ENCODE results near the gene RBP3. TPM values are rescaled to one million over a fixed set of nuclear protein-coding genes. Genes with fewer than 3 reads are reported as not detected.

RBP3 gene
- polyA plus RNA-seq, 1 donor (not counting 4 experiments of a cell fraction or from before 2014, with no cell fraction given): not detected

DNA sequence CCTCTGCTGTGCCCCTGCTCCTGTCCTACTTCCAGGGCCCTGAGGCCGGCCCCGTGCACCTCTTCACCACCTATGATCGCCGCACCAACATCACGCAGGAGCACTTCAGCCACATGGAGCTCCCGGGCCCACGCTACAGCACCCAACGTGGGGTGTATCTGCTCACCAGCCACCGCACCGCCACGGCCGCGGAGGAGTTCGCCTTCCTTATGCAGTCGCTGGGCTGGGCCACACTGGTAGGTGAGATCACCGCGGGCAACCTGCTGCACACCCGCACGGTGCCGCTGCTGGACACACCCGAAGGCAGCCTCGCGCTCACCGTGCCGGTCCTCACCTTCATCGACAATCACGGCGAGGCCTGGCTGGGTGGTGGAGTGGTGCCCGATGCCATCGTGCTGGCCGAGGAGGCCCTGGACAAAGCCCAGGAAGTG lies 1.8 kb downstream of the RBP3 start:
- H3K4me1 ChIP-seq (ENCODE audit: control insufficient read depth, extremely low read depth, insufficient read depth, low read length): no peaks in the 10 kb centered on the region
- H3K79me2 ChIP-seq (ENCODE audit: control insufficient read depth, insufficient read depth, low read length): no peaks in the 10 kb centered on the region
- FAIRE-seq: no peak
- no peak overlapping the region for H2AFZ ChIP-seq (ENCODE audit: control insufficient read depth, low read length)
- no peak for DNase-seq (ENCODE audit: low read depth, low spot score)
- H4K20me1 ChIP-seq (ENCODE audit: control insufficient read depth, extremely low read depth, insufficient read depth, low read length): no peaks in the 10 kb centered on the region
- TF ChIP-seq, protein P1, sequence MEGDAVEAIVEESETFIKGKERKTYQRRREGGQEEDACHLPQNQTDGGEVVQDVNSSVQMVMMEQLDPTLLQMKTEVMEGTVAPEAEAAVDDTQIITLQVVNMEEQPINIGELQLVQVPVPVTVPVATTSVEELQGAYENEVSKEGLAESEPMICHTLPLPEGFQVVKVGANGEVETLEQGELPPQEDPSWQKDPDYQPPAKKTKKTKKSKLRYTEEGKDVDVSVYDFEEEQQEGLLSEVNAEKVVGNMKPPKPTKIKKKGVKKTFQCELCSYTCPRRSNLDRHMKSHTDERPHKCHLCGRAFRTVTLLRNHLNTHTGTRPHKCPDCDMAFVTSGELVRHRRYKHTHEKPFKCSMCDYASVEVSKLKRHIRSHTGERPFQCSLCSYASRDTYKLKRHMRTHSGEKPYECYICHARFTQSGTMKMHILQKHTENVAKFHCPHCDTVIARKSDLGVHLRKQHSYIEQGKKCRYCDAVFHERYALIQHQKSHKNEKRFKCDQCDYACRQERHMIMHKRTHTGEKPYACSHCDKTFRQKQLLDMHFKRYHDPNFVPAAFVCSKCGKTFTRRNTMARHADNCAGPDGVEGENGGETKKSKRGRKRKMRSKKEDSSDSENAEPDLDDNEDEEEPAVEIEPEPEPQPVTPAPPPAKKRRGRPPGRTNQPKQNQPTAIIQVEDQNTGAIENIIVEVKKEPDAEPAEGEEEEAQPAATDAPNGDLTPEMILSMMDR (optimal IDR thresholded peaks at IDR 0.05 in 1 of 3, IDR thresholded peaks at IDR 0.05 in 1 of 3, conservative IDR thresholded peaks at IDR 0.05 in 1 of 3; ENCODE audit: extremely low read depth in 1 of 3, insufficient read depth in 2 of 3, low read length in 3 of 3): no peak
- no peak for TF ChIP-seq EZH2 (IDR thresholded peaks at IDR 0.05; ENCODE audit: low read length)
- H3K36me3 ChIP-seq (ENCODE audit: control insufficient read depth in 2 of 2, extremely low read depth in 1 of 2, insufficient read depth in 2 of 2, low read length in 2 of 2): no peaks in the 10 kb centered on the region
- H3K27ac ChIP-seq (ENCODE audit: control insufficient read depth, insufficient read depth, low read length): no peak overlapping the region
- H3K4me3 ChIP-seq (ENCODE audit: control insufficient read depth in 2 of 3, extremely low read depth in 1 of 3, insufficient read depth in 2 of 3, low read depth in 1 of 3, low read length in 3 of 3): no peak overlapping the region
- no peaks in the 10 kb centered on the region for H3K9me1 ChIP-seq (ENCODE audit: control insufficient read depth, extremely low read depth, insufficient read depth, low read length)
- H3K4me2 ChIP-seq (ENCODE audit: control insufficient read depth, extremely low read depth, insufficient read depth, low read depth, low read length): no peak overlapping the region
- H3K27me3 ChIP-seq (ENCODE audit: control insufficient read depth, extremely low read depth, insufficient read depth, low read length): no peaks in the 10 kb centered on the region
- dilution Hi-C loops (cut with MboI; ENCODE audit: extremely low pct_ligation_motif_present, low sequenced_read_pairs): no loop called here
- H3K9ac ChIP-seq (ENCODE audit: control insufficient read depth, extremely low read depth, insufficient read depth, low read length): no peak overlapping the region
- no peaks in the 10 kb centered on the region for H3K9me3 ChIP-seq (ENCODE audit: control insufficient read depth, low read depth, low read length)

DNA sequence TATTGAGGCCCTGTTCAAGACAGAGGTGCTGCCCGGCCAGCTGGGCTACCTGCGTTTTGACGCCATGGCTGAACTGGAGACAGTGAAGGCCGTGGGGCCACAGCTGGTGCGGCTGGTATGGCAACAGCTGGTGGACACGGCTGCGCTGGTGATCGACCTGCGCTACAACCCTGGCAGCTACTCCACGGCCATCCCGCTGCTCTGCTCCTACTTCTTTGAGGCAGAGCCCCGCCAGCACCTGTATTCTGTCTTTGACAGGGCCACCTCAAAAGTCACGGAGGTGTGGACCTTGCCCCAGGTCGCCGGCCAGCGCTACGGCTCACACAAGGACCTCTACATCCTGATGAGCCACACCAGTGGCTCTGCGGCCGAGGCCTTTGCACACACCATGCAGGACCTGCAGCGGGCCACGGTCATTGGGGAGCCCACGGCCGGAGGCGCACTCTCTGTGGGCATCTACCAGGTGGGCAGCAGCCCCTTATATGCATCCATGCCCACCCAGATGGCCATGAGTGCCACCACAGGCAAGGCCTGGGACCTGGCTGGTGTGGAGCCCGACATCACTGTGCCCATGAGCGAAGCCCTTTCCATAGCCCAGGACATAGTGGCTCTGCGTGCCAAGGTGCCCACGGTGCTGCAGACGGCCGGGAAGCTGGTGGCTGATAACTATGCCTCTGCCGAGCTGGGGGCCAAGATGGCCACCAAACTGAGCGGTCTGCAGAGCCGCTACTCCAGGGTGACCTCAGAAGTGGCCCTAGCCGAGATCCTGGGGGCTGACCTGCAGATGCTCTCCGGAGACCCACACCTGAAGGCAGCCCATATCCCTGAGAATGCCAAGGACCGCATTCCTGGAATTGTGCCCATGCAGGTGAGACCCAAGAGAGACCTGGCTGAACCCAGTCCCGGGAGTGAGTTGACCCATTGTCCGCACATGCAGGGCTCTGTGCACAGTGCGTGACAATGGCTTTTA lies 2.8 kb downstream of the RBP3 start:
- H3K4me1 ChIP-seq (ENCODE audit: control insufficient read depth, extremely low read depth, insufficient read depth, low read length): no peaks in the 10 kb centered on the region
- H4K20me1 ChIP-seq (ENCODE audit: control insufficient read depth, extremely low read depth, insufficient read depth, low read length): no peaks in the 10 kb centered on the region
- no peaks in the 10 kb centered on the region for H3K9me1 ChIP-seq (ENCODE audit: control insufficient read depth, extremely low read depth, insufficient read depth, low read length)
- H3K4me2 ChIP-seq (ENCODE audit: control insufficient read depth, extremely low read depth, insufficient read depth, low read depth, low read length): no peak overlapping the region
- no peak for FAIRE-seq
- dilution Hi-C loops (cut with MboI; ENCODE audit: extremely low pct_ligation_motif_present, low sequenced_read_pairs): no loop called here
- no peaks in the 10 kb centered on the region for H3K9me3 ChIP-seq (ENCODE audit: control insufficient read depth, low read depth, low read length)
- no peaks in the 10 kb centered on the region for H3K27me3 ChIP-seq (ENCODE audit: control insufficient read depth, extremely low read depth, insufficient read depth, low read length)
- H3K4me3 ChIP-seq (ENCODE audit: control insufficient read depth in 2 of 3, extremely low read depth in 1 of 3, insufficient read depth in 2 of 3, low read depth in 1 of 3, low read length in 3 of 3): no peak overlapping the region
- no peak overlapping the region for H2AFZ ChIP-seq (ENCODE audit: control insufficient read depth, low read length)
- no peaks in the 10 kb centered on the region for H3K36me3 ChIP-seq (ENCODE audit: control insufficient read depth in 2 of 2, extremely low read depth in 1 of 2, insufficient read depth in 2 of 2, low read length in 2 of 2)
- TF ChIP-seq, protein P1 (optimal IDR thresholded peaks at IDR 0.05 in 1 of 3, IDR thresholded peaks at IDR 0.05 in 1 of 3, conservative IDR thresholded peaks at IDR 0.05 in 1 of 3; ENCODE audit: extremely low read depth in 1 of 3, insufficient read depth in 2 of 3, low read length in 3 of 3): no peak
- TF ChIP-seq EZH2 (IDR thresholded peaks at IDR 0.05; ENCODE audit: low read length): no peak
- H3K27ac ChIP-seq (ENCODE audit: control insufficient read depth, insufficient read depth, low read length): no peak overlapping the region
- no peak overlapping the region for H3K9ac ChIP-seq (ENCODE audit: control insufficient read depth, extremely low read depth, insufficient read depth, low read length)
- no peak for DNase-seq (ENCODE audit: low read depth, low spot score)
- H3K79me2 ChIP-seq (ENCODE audit: control insufficient read depth, insufficient read depth, low read length): no peaks in the 10 kb centered on the region

Measured in keratinocyte (primary cell).